Stimulated activated CD4-positive, alpha-beta T cell treated with anti-CD3 and anti-CD28 coated beads, Interleukin-12 subunit alpha, Interleukin-12 subunit beta, amount 100 ng/mL, for 4 hours (primary cell): ENCODE results near the gene ERAL1.
"Not testable (repeated sequence)": the region's sequence is repeated elsewhere in the genome, so short reads cannot be mapped to it uniquely, and the experiment has no call there.

Experiments
- DNase-seq: peaks from one replicate; pipeline ENCODE4 v3.0.0-alpha.2; 2020

Gene ERAL1

DNA sequence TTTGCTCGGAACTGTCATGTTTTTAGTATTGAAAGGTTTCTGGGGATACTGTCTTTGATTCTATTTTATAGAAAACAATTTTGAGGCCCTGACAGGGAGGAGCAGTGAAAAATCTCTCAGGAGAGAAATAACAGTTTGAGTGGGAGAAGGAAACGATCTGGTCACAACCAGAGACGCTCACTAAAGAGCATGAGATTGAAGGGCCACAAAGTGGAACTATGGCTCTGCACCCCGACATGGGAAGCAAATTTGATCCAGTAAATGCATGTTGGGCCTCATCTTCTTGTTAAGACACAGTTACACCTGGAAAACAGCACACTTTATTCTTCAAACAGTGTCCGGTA, 492 bp downstream of the ERAL1 start:
- no peak for DNase-seq

GRCh38 chr17:28856028-28856574, 1.3 kb downstream of the ERAL1 start:
- DNase-seq, result no peak

GRCh38 chr17:28857905-28858800, 3.3 kb downstream of the ERAL1 start:
- DNase-seq, result no peak

DNA sequence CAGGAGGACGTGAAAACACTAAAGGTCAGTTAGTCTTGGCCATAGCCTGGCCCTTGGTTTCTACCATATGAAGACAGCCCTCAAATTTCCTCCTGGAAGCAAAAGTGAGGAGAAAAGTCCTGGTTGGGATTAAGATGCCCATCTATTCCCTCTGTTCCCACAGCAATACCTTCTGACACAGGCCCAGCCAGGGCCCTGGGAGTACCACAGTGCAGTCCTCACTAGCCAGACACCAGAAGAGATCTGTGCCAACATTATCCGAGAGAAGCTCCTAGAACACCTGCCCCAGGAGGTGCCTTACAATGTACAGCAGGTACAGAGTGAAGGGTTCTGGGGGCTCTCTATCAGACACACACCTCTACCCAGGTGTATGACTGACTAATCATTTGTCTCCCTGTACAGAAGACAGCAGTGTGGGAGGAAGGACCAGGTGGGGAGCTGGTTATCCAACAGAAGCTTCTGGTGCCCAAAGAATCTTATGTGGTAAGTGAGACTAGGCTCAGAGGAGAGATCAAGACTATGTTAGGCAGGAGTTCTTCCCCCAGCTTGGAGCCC, 4.1 kb downstream of the ERAL1 start:
- DNase-seq, result no peak

GRCh38 chr17:28860363-28860808, 5.6 kb downstream of the ERAL1 start:
- no peak for DNase-seq

DNA sequence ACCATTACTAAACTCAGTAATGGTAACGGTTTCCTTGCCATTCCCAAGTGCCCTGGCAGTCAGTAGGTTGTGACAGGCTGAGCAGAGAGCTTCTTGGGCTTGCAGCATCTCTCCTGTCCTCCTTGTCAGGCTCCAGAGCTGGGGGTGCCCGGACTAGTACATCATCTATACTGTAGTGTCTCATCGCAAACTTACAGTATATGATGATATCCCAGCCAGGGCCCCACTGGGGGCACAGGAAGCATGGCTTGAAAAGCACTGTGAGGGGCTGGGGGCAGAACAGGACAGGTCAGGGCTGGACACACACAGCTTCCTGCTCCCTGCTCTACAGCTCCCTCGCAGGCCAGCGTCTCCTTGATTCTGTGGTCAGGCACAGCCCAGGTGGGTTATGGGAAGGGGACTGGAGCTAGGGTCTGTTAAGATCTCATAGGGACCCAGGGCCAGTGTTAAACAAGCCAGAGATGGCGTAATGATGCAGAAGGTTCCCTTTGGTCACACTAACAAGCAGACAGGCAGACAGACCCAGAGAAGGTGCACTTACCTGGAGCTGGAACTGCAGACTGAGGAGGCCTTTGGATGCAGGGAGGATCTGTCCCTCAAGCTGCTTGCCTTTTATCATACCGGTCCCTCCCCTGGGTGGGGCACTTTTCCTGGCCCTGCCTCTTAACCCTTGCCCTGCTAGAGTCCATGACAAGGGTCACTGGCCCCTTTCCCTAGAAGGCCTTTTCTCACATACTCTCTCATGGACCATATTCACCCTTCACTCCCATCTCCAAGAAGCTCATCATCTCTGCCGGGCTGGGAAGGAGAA, 6.8 kb downstream of the ERAL1 start:
- no peak for DNase-seq

- DNase-seq, result no peak
These were observed 7.7 kb downstream of the ERAL1 start for GRCh38 chr17:28862561-28862960.

DNA sequence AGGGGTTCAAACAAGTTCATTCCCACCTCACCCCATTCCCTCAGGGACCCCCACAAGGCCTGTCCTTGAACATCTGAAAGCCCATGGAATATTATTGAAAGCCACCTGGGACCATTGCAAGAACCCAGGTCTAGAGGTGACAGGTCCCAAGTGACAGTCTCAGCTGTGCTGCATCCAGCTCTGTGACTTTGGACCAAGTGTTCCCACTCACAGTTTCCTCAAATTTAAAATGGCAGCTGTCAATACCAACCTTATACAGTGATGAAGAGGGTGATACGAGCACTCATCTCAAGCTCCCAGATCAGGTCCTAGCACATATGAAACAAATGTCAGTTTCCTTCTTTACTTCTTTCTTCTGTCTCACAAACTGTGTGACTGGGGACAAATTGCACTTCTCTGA, 9.1 kb downstream of the ERAL1 start:
- no peak for DNase-seq

DNA sequence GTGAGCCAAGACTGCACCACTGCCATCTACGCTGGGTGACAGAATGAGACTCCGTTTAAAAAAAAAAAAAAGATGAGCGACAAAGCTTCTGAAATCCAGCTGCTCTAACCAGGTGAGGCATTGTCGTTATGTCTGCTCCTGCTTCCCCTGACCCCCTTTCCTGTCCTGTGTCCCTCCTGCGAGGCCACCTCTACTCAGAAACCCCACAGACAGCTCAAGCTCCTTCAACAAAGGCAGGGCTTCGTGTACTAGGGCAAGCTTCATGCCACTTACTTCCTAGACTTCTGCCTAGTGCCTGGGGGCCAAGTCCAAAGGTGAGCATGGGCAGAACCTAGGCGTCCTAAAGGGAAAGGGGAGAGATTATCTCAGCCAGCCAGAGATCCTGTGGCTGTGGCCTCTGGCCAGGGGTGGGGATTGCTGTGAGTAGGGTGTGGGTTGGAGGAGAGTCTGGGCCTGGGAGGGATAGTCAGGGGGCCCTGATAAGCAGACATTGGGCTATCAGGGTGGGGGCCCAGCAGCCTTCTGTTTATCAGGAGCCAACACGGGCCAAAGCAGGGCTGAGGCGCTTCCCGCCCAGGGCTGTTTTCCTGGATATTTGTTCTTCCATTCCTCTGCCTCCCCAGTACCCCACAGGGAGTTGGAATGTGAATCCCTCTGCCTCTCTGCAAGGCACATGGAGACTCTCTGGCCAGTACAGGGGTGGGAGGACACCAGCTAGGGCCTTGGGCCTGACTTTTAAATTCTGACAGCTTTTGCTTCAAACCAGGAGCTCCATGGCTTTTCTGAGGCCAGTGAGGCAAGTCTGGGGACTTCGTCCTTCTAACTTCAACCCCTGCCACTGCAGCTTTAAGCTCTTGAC, 10.4 kb downstream of the ERAL1 start:
- no peak for DNase-seq

GRCh38 chr17:28865946-28866752, 11.3 kb downstream of the ERAL1 start:
- DNase-seq, result no peak

- DNase-seq, result no peak
These were observed 12.5 kb downstream of the ERAL1 start for GRCh38 chr17:28867276-28867675.

DNA sequence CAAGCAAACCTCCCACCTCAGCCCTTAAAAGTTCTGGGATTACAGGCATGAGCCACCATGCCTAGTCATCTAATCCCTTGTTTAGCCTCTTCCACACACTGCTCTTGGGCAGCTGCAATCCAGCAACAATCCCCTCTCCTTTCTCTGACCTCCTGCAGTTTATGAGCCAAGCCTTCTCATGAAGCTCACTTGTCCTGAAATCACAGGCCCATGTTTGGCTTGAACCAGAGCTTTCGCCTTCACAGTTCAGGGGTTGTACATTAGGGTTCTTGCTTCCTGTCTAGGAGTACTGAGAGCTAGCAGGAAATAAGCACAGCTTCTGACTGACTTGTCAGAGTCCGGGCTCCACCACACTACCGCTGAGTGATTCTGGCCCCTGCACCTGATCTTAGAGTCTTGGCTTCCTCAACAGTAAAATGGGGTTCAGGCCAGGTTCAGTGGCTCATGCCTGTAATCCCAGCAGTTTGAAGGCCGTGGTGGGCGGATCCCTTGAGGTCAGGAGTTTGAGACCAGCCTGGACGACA, 16.3 kb downstream of the ERAL1 start:
- DNase-seq, result peak; percentile 11

DNA sequence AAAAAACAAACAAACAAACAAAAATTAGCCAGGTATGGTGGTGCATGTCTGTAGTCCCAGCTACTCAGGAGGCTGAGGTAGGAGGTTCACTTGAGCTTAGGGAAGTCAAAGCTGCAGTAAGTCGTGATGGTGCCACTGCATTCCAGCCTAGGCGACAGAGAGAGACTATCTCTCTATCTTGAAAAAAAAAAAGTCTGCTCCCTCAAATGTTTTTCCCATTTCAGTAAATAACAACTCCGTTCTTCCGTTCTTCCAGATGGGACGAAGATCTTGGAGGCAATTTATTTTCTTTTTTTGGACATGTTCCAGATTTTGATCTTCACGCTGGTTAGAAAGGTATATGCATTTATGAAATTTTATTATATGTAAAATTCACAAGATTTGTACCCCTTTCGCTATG, 19.0 kb downstream of the ERAL1 start:
- no peak for DNase-seq

DNA sequence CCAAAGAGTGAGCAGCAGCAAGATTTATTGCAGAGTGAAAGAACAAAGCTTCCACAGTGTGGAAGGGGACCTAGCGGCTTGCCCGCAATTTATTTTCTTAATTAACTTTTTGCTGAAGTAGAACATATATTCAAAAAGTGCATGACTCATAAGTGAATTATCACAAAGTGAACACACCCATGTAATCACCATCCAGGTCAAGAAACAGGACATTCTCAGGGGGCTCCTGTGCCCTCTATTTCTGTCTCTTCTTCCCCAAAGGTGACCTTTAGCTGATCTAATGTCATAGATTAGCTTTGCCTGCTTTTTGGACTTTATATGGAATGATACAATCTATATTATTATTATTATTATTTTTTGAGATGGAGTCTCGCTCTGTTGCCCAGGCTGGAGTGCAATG, 19.9 kb downstream of the ERAL1 start:
- no peak for DNase-seq

DNA sequence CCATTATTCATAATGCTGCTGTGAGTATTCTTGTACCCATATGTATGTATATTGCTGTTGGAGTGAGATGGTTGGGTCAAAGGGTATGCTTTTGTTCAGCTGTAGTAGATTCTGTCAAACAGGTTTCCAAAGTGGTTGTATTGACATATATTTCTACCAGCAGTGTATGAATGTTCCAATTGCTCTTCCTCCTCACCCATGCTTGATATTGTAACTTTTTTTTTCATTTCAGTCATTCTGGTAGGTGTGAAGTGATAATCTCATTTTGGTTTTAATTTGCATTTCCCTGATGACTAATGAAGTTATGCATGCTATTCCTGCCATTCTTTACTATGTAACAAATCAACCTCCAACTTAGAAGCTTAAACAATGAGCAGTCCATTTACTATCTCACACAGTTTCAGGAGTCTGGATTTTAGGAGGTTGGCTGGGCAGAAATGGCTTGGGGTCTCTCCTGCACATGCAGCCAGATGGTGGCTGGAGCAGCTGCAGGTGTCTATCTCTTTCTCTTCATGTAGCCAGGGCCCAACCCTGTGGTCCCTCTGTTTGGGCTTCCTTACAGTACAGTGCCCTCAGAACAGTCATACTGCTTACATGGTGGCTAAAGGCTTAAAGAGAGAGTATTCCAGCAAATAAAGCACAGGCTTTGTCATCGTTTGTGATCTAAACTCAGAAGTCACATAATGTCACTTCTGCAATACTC, 21.2 kb downstream of the ERAL1 start:
- DNase-seq, result no peak

- DNase-seq, result not testable (repeated sequence)
These were observed 22.4 kb downstream of the ERAL1 start for GRCh38 chr17:28877150-28877711.

DNA sequence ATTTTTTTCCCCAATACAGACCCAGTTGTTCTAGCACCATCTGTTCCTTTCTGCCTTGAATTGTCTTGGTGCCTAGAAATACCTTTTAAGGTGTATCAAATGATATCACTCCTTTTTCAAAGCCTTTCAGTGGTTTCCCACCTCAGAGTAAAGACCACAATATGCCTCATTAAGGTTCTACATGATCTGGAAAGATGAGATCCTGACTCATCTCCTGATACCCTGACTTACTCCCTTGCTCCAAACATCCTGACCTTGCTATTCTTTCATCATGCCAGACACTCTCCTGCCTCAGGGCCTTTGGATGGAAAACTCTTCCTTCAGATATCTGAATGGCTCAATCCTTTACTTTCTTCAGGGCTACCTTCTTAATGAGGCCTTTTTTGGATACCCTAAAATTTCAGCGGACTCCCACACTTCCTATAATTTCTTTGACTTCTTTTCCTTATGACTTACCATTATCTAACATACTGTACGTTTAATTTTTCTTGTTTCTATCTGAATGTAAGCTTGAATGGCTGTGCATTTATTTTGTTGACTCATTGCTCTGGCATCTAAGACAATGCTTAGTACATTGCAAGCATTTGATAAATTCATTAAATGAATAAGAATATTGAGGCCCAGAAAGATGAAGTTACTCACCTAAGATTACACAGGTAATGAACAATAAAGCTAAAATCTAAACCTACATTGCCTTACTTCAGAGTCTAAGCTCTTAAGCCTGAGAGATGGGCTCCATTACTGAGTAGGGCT, 23.5 kb downstream of the ERAL1 start:
- no peak for DNase-seq

DNA sequence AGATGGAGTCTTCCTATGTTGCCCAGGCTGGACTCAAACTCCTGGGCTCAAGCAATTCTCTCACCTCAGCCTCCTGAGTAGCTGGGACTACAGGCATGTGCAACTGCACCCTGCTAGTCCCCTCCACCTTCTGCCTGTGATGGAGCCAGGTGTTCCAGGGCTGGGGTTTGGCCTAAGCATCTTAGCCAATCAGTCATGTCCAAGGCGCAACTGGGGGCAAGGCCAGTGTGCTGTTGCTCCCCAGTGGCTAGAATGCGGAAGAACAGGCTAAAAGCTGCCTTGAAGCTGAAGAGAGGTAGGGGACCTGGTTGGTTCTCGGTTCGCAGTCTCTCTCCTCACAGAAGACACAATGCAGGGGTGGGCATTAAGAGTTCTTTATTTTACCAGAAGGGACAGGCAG, 24.2 kb downstream of the ERAL1 start:
- DNase-seq, result no peak

- no peak for DNase-seq
These were observed 25.2 kb downstream of the ERAL1 start for GRCh38 chr17:28879886-28880571.
